Prostate gland (tissue), 2 donors: ENCODE results near the gene RPL7L1. TPM values are rescaled to one million over a fixed set of nuclear protein-coding genes. Genes with fewer than 3 reads are reported as not detected.
"Not testable (repeated sequence)": the region's sequence is repeated elsewhere in the genome, so short reads cannot be mapped to it uniquely, and the experiment has no call there.

Experiments used
- DNase-seq: peaks from one replicate; pipeline ENCODE4 v3.0.0-alpha.2; 2019; ENCODE audit warnings: low spot score
- H3K27ac ChIP-seq, 2 donors: fragments of 200-600 bp; sonication (generic); 2 replicates each; pipeline ENCODE4 v1.5.1; 2017 to 2019
- H3K27me3 ChIP-seq: fragments of 200-600 bp; sonication (generic); replicated peaks from 2 replicates; pipeline ENCODE4 v1.5.1; 2019; ENCODE audit not compliant: insufficient read depth
- H3K36me3 ChIP-seq, 2 donors: fragments of 200-600 bp; sonication (generic); 1 replicate in 1 of 2; 2 replicates in 1 of 2; pipeline versions ENCODE4 v1.5.1 to v1.8.1; 2017 to 2019
- H3K4me1 ChIP-seq: fragments of 200-600 bp; sonication (generic); replicated peaks from 2 replicates; pipeline ENCODE4 v1.5.1; 2019
- H3K4me3 ChIP-seq, 2 donors: fragments of 200-600 bp; sonication (generic); 2 replicates each; pipeline ENCODE4 v1.5.1; 2017 to 2019
- H3K9me3 ChIP-seq: fragments of 200-600 bp; sonication (generic); 2 replicates; pipeline ENCODE4 v1.5.1; 2017
- CTCF ChIP-seq, 4 experiments: fragments of 200-600 bp in 2 of 4; fragments of 450-650 bp in 2 of 4; sonication (generic) in 2 of 4; IDR thresholded peaks; 1 replicate in 3 of 4; 2 replicates in 1 of 4; pipeline ENCODE4 v1.5.1; 2016 to 2019; ENCODE audit warnings: antibody characterized with exemption in 4 of 4, mild to moderate bottlenecking in 2 of 4, moderate library complexity in 2 of 4
- POLR2A ChIP-seq: fragments of 450-650 bp; IDR thresholded peaks from one replicate; pipeline ENCODE4 v1.6.1; 2016; ENCODE audit warnings: antibody characterized with exemption, mild to moderate bottlenecking
- POLR2AphosphoS5 ChIP-seq: sonication (generic); formaldehyde crosslinking; IDR thresholded peaks from one replicate; pipeline ENCODE4 v1.6.1; 2017; ENCODE audit warnings: antibody characterized with exemption
- WGBS: methylation state at CpG from one replicate; pipeline ENCODE4 v1.1.5; 2018; 5-methylcytosine and 5-hydroxymethylcytosine counted together
- intact Hi-C: fragments of 100-400 bp; cut with DNase I; formaldehyde crosslinking; loops from one replicate; pipeline ENCODE4 v1.14.2; 2022
- total RNA-seq, 2 donors: library from RNA; depleted of rRNA; stranded (reverse); fragments of >200 nt; gene quantifications; one replicate each; pipeline ENCODE4 v1.1.0, GENCODE V29; 2016

The RPL7L1 gene
- total RNA-seq, 2 donors from 2014 or later, result 79.0 to 79.8 TPM

DNA sequence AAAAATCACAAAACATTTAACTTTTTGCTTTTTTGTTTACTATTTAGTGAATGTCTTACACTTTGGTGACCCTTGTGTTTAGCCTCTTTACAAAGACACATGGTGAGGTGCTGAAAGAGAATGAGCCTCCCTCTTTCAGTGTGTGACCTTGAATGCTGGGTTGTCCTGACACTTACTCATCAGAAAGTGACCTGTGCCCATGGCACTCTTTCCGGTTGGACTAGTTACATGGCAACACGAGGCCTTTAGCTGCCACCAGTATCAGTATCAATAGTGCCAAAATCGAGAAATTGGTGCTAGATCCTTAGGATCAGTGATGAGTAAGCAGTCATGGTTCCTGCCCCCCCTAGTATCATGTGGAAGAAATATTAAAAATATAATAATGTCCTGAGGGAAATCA is 1.7 kb upstream of the RPL7L1 start:
- Histone ChIP-seq H3K4me3 (no peak overlapping the region), H3K27me3 (no peaks in the 10 kb centered on the region), H3K9me3 (no peaks in the 10 kb centered on the region), H3K27ac (no peak overlapping the region), H3K4me1 (peaks cover 1% of the 10 kb centered on the region), H3K36me3 (no peaks in the 10 kb centered on the region)
- WGBS, result 67% methylated on average over 3 of the region's 3 CpGs
- TF ChIP-seq CTCF (IDR thresholded peaks at IDR 0.05) (no peak), POLR2AphosphoS5 (no peak), POLR2A (no peak)
- DNase-seq, result no peak
- intact Hi-C loops, result loop anchor here (2.0 to 5.0 kb wide), 4 partner anchors 90 to 215 kb away; partner anchors contain the start of gene TBCC

DNA sequence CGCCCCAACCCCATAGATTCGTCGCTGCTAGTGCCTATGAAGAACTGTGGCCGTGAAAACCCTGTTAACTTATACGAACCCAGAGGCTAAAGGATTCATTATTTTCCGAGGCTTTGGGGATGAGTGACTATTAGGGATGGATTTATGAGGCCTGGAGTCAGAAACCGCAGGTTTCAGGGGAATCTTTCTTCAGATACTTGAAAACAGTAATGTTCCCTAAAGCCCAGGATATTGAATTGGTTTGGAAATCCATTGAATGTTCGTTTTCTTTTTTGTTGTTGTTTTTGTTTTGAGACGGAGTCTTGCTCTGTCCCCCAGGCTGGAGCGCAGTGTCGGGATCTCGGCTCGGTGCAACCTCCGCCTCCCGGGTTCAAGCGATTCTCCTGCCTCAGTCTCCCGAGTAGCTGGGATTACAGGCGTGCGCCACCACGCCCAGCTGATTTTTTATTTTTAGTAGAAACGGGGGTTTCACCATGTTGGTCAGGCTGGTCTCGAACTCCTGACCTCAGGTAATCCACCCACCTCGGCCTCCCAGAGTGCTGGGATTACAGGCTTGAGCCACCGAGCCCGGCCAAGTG is 913 bp downstream of the RPL7L1 start:
- peak overlapping the region; percentile 89 to 95 for H3K27ac ChIP-seq
- H3K9me3 ChIP-seq, intact Hi-C loops, H3K27me3 ChIP-seq, H3K4me1 ChIP-seq, DNase-seq: not testable (repeated sequence)
- H3K36me3 ChIP-seq, result peaks cover 12 to 13% of the 10 kb centered on the region in 2 donors
- peak overlapping the region; percentile 53 to 70 for H3K4me3 ChIP-seq
- WGBS, result 8% methylated on average over 25 of the region's 25 CpGs

DNA sequence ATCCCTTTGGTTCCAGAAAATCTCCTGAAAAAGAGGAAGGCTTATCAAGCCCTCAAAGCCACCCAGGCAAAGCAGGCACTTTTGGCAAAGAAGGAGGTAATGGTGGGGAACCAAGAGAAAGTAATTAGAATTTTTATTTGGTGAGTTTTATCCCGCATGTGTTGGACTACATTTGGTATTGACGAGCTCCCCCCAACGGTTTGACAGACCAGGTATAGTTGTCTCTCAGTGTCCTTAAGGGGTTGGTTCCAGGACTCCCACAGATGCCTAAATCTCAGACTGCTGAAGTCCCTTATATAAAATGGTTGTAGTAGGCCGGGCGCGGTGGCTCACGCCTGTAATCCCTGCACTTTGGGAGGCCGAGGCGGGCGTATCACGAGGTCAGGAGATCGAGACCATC is 1.5 kb downstream of the RPL7L1 start:
- H3K4me1 ChIP-seq, H3K27me3 ChIP-seq, H3K9me3 ChIP-seq, DNase-seq, intact Hi-C loops: not testable (repeated sequence)
- Histone ChIP-seq H3K4me3 (peak overlapping the region; percentile 53 to 70), H3K36me3 (peaks cover 16 to 18% of the 10 kb centered on the region in 2 donors), H3K27ac (peak overlapping the region; percentile 89 to 95)
- 83% methylated on average over 12 of the region's 12 CpGs for WGBS

- no peaks in the 10 kb centered on the region for H3K9me3 ChIP-seq
- 76% methylated on average over 4 of the region's 4 CpGs for WGBS
- no peak overlapping the region for H3K27ac ChIP-seq
- no peak for DNase-seq
- H3K4me3 ChIP-seq, result no peak overlapping the region
- H3K36me3 ChIP-seq, result peaks cover 17 to 20% of the 10 kb centered on the region in 2 donors
- H3K4me1 ChIP-seq, result peaks cover 3% of the 10 kb centered on the region
- intact Hi-C loops, result no loop called here
- TF ChIP-seq CTCF (IDR thresholded peaks at IDR 0.05), result no peak
- TF ChIP-seq POLR2AphosphoS5, result no peak
- TF ChIP-seq POLR2A, result no peak
- no peaks in the 10 kb centered on the region for H3K27me3 ChIP-seq
Observed at GRCh38 chr6:42885702-42886101, 6.3 kb downstream of the RPL7L1 start.

GRCh38 chr6:42888201-42888600 is 8.8 kb downstream of the RPL7L1 start:
- H3K4me1 ChIP-seq, DNase-seq, H3K4me3 ChIP-seq, intact Hi-C loops, H3K27ac ChIP-seq, H3K27me3 ChIP-seq, H3K9me3 ChIP-seq: not testable (repeated sequence)
- peaks cover 17 to 20% of the 10 kb centered on the region in 2 donors for H3K36me3 ChIP-seq
- WGBS, result 91% methylated on average over 4 of the region's 4 CpGs

- peak overlapping the region; percentile 76 to 90 for H3K4me3 ChIP-seq
- H3K27ac ChIP-seq, result peak overlapping the region in 1 of 2 donors; percentile 86
- intact Hi-C loops, result no loop called here
- no peaks in the 10 kb centered on the region for H3K4me1 ChIP-seq
- H3K9me3 ChIP-seq, result no peaks in the 10 kb centered on the region
- TF ChIP-seq CTCF (IDR thresholded peaks at IDR 0.05), result no peak
- TF ChIP-seq POLR2AphosphoS5, result no peak
- DNase-seq, result no peak
- WGBS, result 37% methylated on average over 4 of the region's 4 CpGs
- H3K36me3 ChIP-seq, result peaks cover 7% of the 10 kb centered on the region in 2 donors
- H3K27me3 ChIP-seq, result no peaks in the 10 kb centered on the region
Observed at GRCh38 chr6:42889815-42890214, 10.4 kb downstream of the RPL7L1 start.
